A673 (cell line): ENCODE data around the gene CDK14.

Experiments used
- EZH2 ChIP-seq: fragments of 200-600 bp; sonication (generic); IDR thresholded peaks from 2 replicates; pipeline ENCODE4 v1.6.1; 2017; ENCODE audit warnings: borderline replicate concordance, low read depth, mild to moderate bottlenecking, mixed read lengths, antibody characterized with exemption, low read length; ENCODE audit not compliant: poor library complexity, severe bottlenecking
- TF ChIP-seq, protein P1 (sequence below): fragments of 300-800, 200-600 bp; sonication (generic); conservative IDR thresholded peaks from 2 replicates; pipeline ENCODE4 v1.5.1; 2017; ENCODE audit warnings: low read depth, mild to moderate bottlenecking, antibody characterized with exemption, low read length, moderate library complexity, mixed read lengths

DNA sequence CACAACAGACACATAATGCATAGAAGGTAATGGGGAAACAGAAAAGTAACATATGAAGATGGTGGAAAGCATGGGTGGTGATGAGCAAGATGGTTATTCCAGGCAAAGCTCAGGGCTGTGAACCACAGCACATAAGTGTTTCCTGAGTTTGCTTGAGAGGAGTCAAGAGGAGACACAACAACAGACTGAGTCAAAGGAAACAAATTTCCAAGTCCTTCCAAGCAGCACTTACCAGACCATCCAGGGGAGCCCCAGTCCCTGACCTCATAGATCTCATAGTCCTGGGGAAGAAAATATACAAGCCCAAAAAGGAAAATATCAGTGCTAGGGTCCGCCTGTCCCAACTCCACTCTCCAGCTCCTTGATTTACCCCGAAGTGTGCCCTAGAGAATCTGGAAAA lies 451.5 kb downstream of the CDK14 start:
- TF ChIP-seq, protein P1, sequence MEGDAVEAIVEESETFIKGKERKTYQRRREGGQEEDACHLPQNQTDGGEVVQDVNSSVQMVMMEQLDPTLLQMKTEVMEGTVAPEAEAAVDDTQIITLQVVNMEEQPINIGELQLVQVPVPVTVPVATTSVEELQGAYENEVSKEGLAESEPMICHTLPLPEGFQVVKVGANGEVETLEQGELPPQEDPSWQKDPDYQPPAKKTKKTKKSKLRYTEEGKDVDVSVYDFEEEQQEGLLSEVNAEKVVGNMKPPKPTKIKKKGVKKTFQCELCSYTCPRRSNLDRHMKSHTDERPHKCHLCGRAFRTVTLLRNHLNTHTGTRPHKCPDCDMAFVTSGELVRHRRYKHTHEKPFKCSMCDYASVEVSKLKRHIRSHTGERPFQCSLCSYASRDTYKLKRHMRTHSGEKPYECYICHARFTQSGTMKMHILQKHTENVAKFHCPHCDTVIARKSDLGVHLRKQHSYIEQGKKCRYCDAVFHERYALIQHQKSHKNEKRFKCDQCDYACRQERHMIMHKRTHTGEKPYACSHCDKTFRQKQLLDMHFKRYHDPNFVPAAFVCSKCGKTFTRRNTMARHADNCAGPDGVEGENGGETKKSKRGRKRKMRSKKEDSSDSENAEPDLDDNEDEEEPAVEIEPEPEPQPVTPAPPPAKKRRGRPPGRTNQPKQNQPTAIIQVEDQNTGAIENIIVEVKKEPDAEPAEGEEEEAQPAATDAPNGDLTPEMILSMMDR, result no peak
- TF ChIP-seq EZH2, result no peak
